Measurements from ENCODE around the gene FGF9.

DNA sequence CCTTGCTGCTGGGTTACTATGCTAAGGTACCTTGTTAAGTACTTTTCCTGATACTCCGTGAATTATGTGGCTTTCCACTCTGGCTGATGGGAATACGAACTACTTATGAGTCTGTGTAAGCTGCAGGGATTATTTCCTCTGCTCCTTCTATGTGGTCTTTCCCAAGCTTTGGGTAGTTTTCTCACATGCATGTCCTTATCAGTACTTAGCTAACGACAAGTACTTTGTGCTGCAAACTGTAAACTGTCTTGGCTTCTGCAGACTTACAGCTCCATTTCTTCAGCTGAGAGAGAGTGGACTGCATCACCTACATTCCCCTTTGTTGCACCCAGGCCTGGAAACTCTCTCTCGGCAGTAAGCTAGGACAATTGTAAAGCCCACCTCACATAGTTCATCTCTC, 76.6 kb downstream of the FGF9 start:
- TF ChIP-seq POLR2AphosphoS5 (IDR thresholded peaks at IDR 0.05; ENCODE audit: low read depth, low read length) = no peak
- TF ChIP-seq SP1 (IDR thresholded peaks at IDR 0.05; ENCODE audit: low read depth) = no peak
- TF ChIP-seq CTCF (IDR thresholded peaks at IDR 0.05 in 2 of 3, conservative IDR thresholded peaks at IDR 0.05 in 1 of 3; ENCODE audit: borderline replicate concordance in 1 of 3, insufficient read depth in 1 of 3, low read depth in 2 of 3, low read length in 2 of 3) = no peak
- TF ChIP-seq EZH2 (IDR thresholded peaks at IDR 0.05) = no peak
- TF ChIP-seq, protein P1, sequence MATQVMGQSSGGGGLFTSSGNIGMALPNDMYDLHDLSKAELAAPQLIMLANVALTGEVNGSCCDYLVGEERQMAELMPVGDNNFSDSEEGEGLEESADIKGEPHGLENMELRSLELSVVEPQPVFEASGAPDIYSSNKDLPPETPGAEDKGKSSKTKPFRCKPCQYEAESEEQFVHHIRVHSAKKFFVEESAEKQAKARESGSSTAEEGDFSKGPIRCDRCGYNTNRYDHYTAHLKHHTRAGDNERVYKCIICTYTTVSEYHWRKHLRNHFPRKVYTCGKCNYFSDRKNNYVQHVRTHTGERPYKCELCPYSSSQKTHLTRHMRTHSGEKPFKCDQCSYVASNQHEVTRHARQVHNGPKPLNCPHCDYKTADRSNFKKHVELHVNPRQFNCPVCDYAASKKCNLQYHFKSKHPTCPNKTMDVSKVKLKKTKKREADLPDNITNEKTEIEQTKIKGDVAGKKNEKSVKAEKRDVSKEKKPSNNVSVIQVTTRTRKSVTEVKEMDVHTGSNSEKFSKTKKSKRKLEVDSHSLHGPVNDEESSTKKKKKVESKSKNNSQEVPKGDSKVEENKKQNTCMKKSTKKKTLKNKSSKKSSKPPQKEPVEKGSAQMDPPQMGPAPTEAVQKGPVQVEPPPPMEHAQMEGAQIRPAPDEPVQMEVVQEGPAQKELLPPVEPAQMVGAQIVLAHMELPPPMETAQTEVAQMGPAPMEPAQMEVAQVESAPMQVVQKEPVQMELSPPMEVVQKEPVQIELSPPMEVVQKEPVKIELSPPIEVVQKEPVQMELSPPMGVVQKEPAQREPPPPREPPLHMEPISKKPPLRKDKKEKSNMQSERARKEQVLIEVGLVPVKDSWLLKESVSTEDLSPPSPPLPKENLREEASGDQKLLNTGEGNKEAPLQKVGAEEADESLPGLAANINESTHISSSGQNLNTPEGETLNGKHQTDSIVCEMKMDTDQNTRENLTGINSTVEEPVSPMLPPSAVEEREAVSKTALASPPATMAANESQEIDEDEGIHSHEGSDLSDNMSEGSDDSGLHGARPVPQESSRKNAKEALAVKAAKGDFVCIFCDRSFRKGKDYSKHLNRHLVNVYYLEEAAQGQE (IDR thresholded peaks at IDR 0.05; ENCODE audit: low read depth) = no peak
- TF ChIP-seq SIN3A (IDR thresholded peaks at IDR 0.05; ENCODE audit: low read depth) = no peak
- TF ChIP-seq TCF7L2 (IDR thresholded peaks at IDR 0.05; ENCODE audit: borderline replicate concordance, extremely low read depth, insufficient read depth, insufficient read length) = no peak
- TF ChIP-seq ELF1 (IDR thresholded peaks at IDR 0.05; ENCODE audit: borderline replicate concordance, low read depth) = no peak
- TF ChIP-seq EZH2phosphoT487 (IDR thresholded peaks at IDR 0.05; ENCODE audit: borderline replicate concordance) = no peak
- TF ChIP-seq, protein P2, sequence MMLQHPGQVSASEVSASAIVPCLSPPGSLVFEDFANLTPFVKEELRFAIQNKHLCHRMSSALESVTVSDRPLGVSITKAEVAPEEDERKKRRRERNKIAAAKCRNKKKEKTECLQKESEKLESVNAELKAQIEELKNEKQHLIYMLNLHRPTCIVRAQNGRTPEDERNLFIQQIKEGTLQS (IDR thresholded peaks at IDR 0.05) = no peak
- no peak for TF ChIP-seq ZNF274 (IDR thresholded peaks at IDR 0.05; ENCODE audit: low read depth, low read length)
